SK-N-SH treated with all-trans-retinoic acid at 6 μM for 48 hours (cell line): ENCODE data around the gene CSNK1D.

ENCODE experiments used
- ATAC-seq: fragments of 200-7000 bp; cut with Tn5 transposase; 3 replicates; pipeline ENCODE4 v1.9.1; 2020; ENCODE audit warnings: mild to moderate bottlenecking, moderate library complexity
- ARNTL ChIP-seq: fragments of 450-650 bp; formaldehyde crosslinking; IDR thresholded peaks from 2 replicates; pipeline ENCODE4 v1.5.0; 2020; ENCODE audit warnings: low read depth, mild to moderate bottlenecking, moderate library complexity, borderline replicate concordance
- BACH2 ChIP-seq: fragments of 250-450 bp; sonication (Bioruptor Pico); IDR thresholded peaks from 2 replicates; pipeline ENCODE4 v1.9.0; 2021; ENCODE audit warnings: mild to moderate bottlenecking, borderline replicate concordance
- CREB5 ChIP-seq: fragments of 250-450 bp; sonication (Bioruptor Pico); IDR thresholded peaks from 2 replicates; pipeline ENCODE4 v1.5.1; 2020; ENCODE audit warnings: low read depth, mild to moderate bottlenecking, moderate library complexity
- CSRNP3 ChIP-seq: fragments of 250-450 bp; sonication (Bioruptor Pico); IDR thresholded peaks from 2 replicates; pipeline ENCODE4 v1.5.1; 2021; ENCODE audit warnings: mild to moderate bottlenecking, moderate library complexity
- ESRRG ChIP-seq: fragments of 250-450 bp; sonication (Bioruptor Pico); IDR thresholded peaks from 2 replicates; pipeline ENCODE4 v1.6.1; 2021; ENCODE audit warnings: mild to moderate bottlenecking
- ISL1 ChIP-seq: fragments of 250-450 bp; sonication (Bioruptor Pico); IDR thresholded peaks from 2 replicates; pipeline ENCODE4 v2.1.2; 2022; ENCODE audit warnings: mild to moderate bottlenecking, moderate library complexity
- PATZ1 ChIP-seq: fragments of 250-450 bp; sonication (Bioruptor Pico); IDR thresholded peaks from 2 replicates; pipeline ENCODE4 v1.8.0; 2020; ENCODE audit warnings: mild to moderate bottlenecking, moderate library complexity, borderline replicate concordance
- PPARA ChIP-seq: fragments of 250-450 bp; sonication (Bioruptor Pico); IDR thresholded peaks from 2 replicates; pipeline ENCODE4 v1.5.0; 2020; ENCODE audit warnings: mild to moderate bottlenecking, borderline replicate concordance
- SNAI2 ChIP-seq: fragments of 250-450 bp; sonication (Bioruptor Pico); IDR thresholded peaks from 2 replicates; pipeline ENCODE4 v1.5.0; 2020; ENCODE audit warnings: mild to moderate bottlenecking, moderate library complexity
- TCF4 ChIP-seq: fragments of 250-450 bp; sonication (Bioruptor Pico); IDR thresholded peaks from 2 replicates; pipeline ENCODE4 v1.8.0; 2021; ENCODE audit warnings: mild to moderate bottlenecking, moderate library complexity, borderline replicate concordance
- TOX ChIP-seq: fragments of 250-450 bp; sonication (Bioruptor Pico); IDR thresholded peaks from 2 replicates; pipeline ENCODE4 v1.8.0; 2021; ENCODE audit warnings: mild to moderate bottlenecking, moderate library complexity, borderline replicate concordance
- TSHZ2 ChIP-seq: fragments of 250-450 bp; sonication (Bioruptor Pico); IDR thresholded peaks from 2 replicates; pipeline ENCODE4 v1.5.0; 2020; ENCODE audit warnings: mild to moderate bottlenecking, moderate library complexity
- ZC3H10 ChIP-seq: fragments of 250-450 bp; sonication (Bioruptor Pico); IDR thresholded peaks from 2 replicates; pipeline ENCODE4 v1.5.1; 2021; ENCODE audit warnings: mild to moderate bottlenecking, moderate library complexity
- ZNF565 ChIP-seq: fragments of 450-650 bp; formaldehyde crosslinking; conservative IDR thresholded peaks from 2 replicates; pipeline ENCODE4 v1.5.0; 2020; ENCODE audit warnings: low read depth, mild to moderate bottlenecking, moderate library complexity
- ZNF70 ChIP-seq: fragments of 450-650 bp; formaldehyde crosslinking; IDR thresholded peaks from 2 replicates; pipeline ENCODE4 v1.5.0; 2020; ENCODE audit warnings: mild to moderate bottlenecking, moderate library complexity

CSNK1D gene

GRCh38 chr17:82301300-82301915, 27.9 kb upstream of the CSNK1D start:
- no peak for ATAC-seq
- no peak for TF ChIP-seq TSHZ2
- TF ChIP-seq CREB5 = no peak
- no peak for TF ChIP-seq ESRRG

GRCh38 chr17:82300707-82301270, 27.3 kb upstream of the CSNK1D start:
- no peak for TF ChIP-seq ZNF565
- no peak for TF ChIP-seq ZNF70 (CRISPR knock-in tag)
- TF ChIP-seq TSHZ2 = peak; percentile 37; the same call in 1 of the 2 replicates
- TF ChIP-seq TCF4 (CRISPR knock-in tag) = no peak; the same call in 1 of the 2 replicates
- peak; percentile 63 for ATAC-seq

- no peak for ATAC-seq
- TF ChIP-seq ZNF70 (CRISPR knock-in tag) (no peak), SNAI2 (no peak), CSRNP3 (CRISPR knock-in tag) (no peak), ISL1 (CRISPR knock-in tag) (no peak), ARNTL (CRISPR knock-in tag) (no peak), ESRRG (no peak)
Observed at GRCh38 chr17:82300228-82300627, 26.7 kb upstream of the CSNK1D start.

GRCh38 chr17:82299452-82299851, 26.0 kb upstream of the CSNK1D start:
- no peak for ATAC-seq
- TF ChIP-seq ZC3H10 (no peak), BACH2 (CRISPR knock-in tag) (no peak), PATZ1 (CRISPR knock-in tag) (no peak), TOX (no peak), ZNF565 (no peak), PPARA (CRISPR knock-in tag) (no peak)
